HepG2 (cell line): Measurements from ENCODE around the gene ZNF213. TPM values are rescaled to one million over a fixed set of nuclear protein-coding genes. Genes with fewer than 3 reads are reported as not detected.

Experiments used
- ATAC-seq: fragments of 200-7000 bp; cut with Tn5 transposase; 3 replicates; pipeline ENCODE4 v1.9.1; 2020; ENCODE audit warnings: mild to moderate bottlenecking, moderate library complexity
- BruUV-seq: library from RNA; stranded (reverse); fragments of 400-500 nt; replicated peaks from 2 replicates; lab custom pipeline; 2021; lab: Mats Ljungman, UMichigan
- CTCF ChIA-PET: fragments of 300-600 bp; formaldehyde crosslinking; extraction: SDS; loops from one replicate; lab custom pipeline; 2021; ENCODE audit warnings: low total read pairs, inconsistent platforms, low intra/inter-chr PET ratio; lab: Yijun Ruan, JAX
- POLR2A ChIA-PET: fragments of 350-600 bp; sonication (Branson Sonifier 250); formaldehyde crosslinking; loops from one replicate; lab custom pipeline; 2020; ENCODE audit warnings: antibody characterized with exemption, inconsistent platforms; lab: Yijun Ruan, JAX
- DNase-seq: peaks from one replicate; pipeline ENCODE4 v3.0.0-alpha.2; 2015; ENCODE audit warnings: low spot score
- FAIRE-seq: peaks from 3 replicates; lab custom pipeline; 2011; peaks lifted over from hg19 to GRCh38; lab: Jason Lieb, UNC
- H2AFZ ChIP-seq: one replicate; pipeline ENCODE4 v1.6.1; 2011; ENCODE audit warnings: low read length, inconsistent platforms
- H3K27ac ChIP-seq: fragments of 300-600 bp; 3 replicates; pipeline ENCODE4 v1.8.0; 2011; ENCODE audit warnings: mixed run types, mild to moderate bottlenecking, mixed read lengths, low read length, inconsistent platforms; ENCODE audit not compliant: insufficient read depth; ENCODE audit errors: extremely low read length
- H3K27me3 ChIP-seq, 2 experiments: fragments of 200-600 bp in 1 of 2; 2 replicates in 1 of 2; 3 replicates in 1 of 2; pipeline versions ENCODE4 v1.6.0 to v1.8.0; 2011; ENCODE audit warnings: low read length in 2 of 2, mild to moderate bottlenecking in 2 of 2, moderate library complexity in 2 of 2, inconsistent platforms in 1 of 2; ENCODE audit not compliant: insufficient read depth in 2 of 2, control insufficient read depth in 1 of 2
- H3K36me3 ChIP-seq, 2 experiments: fragments of 200-600 bp in 1 of 2; replicated peaks in 1 of 2; 2 replicates in 1 of 2; 3 replicates in 1 of 2; pipeline versions ENCODE4 v1.5.1 to v1.8.0; 2011; ENCODE audit warnings: low read length in 2 of 2, inconsistent platforms in 1 of 2; ENCODE audit not compliant: insufficient read depth in 2 of 2, control insufficient read depth in 1 of 2
- H3K4me1 ChIP-seq: 2 replicates; pipeline ENCODE4 v1.5.1; 2012; ENCODE audit warnings: low read length, inconsistent platforms; ENCODE audit not compliant: insufficient read depth
- H3K4me2 ChIP-seq: 2 replicates; pipeline ENCODE4 v1.6.0; 2011; ENCODE audit warnings: low read depth, low read length, inconsistent platforms
- H3K4me3 ChIP-seq, 3 experiments: fragments of 200-600 bp in 1 of 3; sonication (generic), shearing (Covaris generic) in 1 of 3; replicated peaks in 1 of 3; 2 replicates each; pipeline ENCODE4 v1.5.1; 2011 to 2016; ENCODE audit warnings: low read length in 3 of 3, inconsistent platforms in 2 of 3, low read depth in 2 of 3, mild to moderate bottlenecking in 2 of 3, control low read depth in 1 of 3, mixed read lengths in 1 of 3; ENCODE audit not compliant: insufficient read depth in 1 of 3
- H3K79me2 ChIP-seq: one replicate; pipeline ENCODE4 v1.6.1; 2011; ENCODE audit warnings: low read length, inconsistent platforms; ENCODE audit not compliant: insufficient read depth
- H3K9ac ChIP-seq: 2 replicates; pipeline ENCODE4 v1.6.0; 2011; ENCODE audit warnings: mild to moderate bottlenecking, low read depth, low read length, inconsistent platforms; ENCODE audit not compliant: insufficient read depth
- H3K9me3 ChIP-seq: 2 replicates; pipeline ENCODE4 v1.5.1; 2012; ENCODE audit warnings: mild to moderate bottlenecking, low read length
- H4K20me1 ChIP-seq: 2 replicates; pipeline ENCODE4 v1.6.0; 2011; ENCODE audit warnings: inconsistent platforms, mild to moderate bottlenecking, low read length, moderate library complexity; ENCODE audit not compliant: insufficient read depth
- ADNP ChIP-seq: sonication (generic); formaldehyde crosslinking; IDR thresholded peaks from 2 replicates; pipeline ENCODE4 v1.4.0; 2020; ENCODE audit warnings: missing genetic modification reagents
- CEBPB ChIP-seq: IDR thresholded peaks from 2 replicates; pipeline ENCODE4 v1.6.1; 2011; ENCODE audit warnings: low read depth, low read length, improper control_type of control experiment, borderline replicate concordance
- FOXJ3 ChIP-seq: sonication (generic); formaldehyde crosslinking; IDR thresholded peaks from 2 replicates; pipeline ENCODE4 v1.4.0; 2020; ENCODE audit warnings: missing genetic modification reagents, mild to moderate bottlenecking, borderline replicate concordance
- FOXP4 ChIP-seq: sonication (generic); formaldehyde crosslinking; IDR thresholded peaks from 2 replicates; pipeline ENCODE4 v1.4.0; 2020; ENCODE audit warnings: missing genetic modification reagents
- MED8 ChIP-seq: sonication (generic); formaldehyde crosslinking; IDR thresholded peaks from 2 replicates; pipeline ENCODE4 v1.8.1; 2023; ENCODE audit warnings: mild to moderate bottlenecking, missing genetic modification reagents; ENCODE audit not compliant: insufficient replicate concordance
- NCOA5 ChIP-seq: sonication (generic); formaldehyde crosslinking; IDR thresholded peaks from 2 replicates; pipeline ENCODE4 v1.4.0; 2020; ENCODE audit warnings: missing genetic modification reagents
- NFE2 ChIP-seq: sonication (generic); formaldehyde crosslinking; IDR thresholded peaks from 2 replicates; pipeline ENCODE4 v1.4.0; 2020; ENCODE audit warnings: missing genetic modification reagents
- NFIB ChIP-seq: sonication (generic); formaldehyde crosslinking; IDR thresholded peaks from 2 replicates; pipeline ENCODE4 v1.9.0; 2021; ENCODE audit warnings: missing genetic modification reagents, mild to moderate bottlenecking, borderline replicate concordance
- ZMAT5 ChIP-seq: sonication (generic); formaldehyde crosslinking; IDR thresholded peaks from 2 replicates; pipeline ENCODE4 v1.5.0; 2020; ENCODE audit warnings: mild to moderate bottlenecking, low read depth, missing genetic modification reagents, borderline replicate concordance
- ZNF460 ChIP-seq: sonication (generic); formaldehyde crosslinking; IDR thresholded peaks from 2 replicates; pipeline ENCODE4 v1.5.1; 2020; ENCODE audit warnings: missing genetic modification reagents, mild to moderate bottlenecking, borderline replicate concordance
- ZNF570 ChIP-seq: sonication (generic); formaldehyde crosslinking; IDR thresholded peaks from 2 replicates; pipeline ENCODE4 v1.4.0; 2020; ENCODE audit warnings: mild to moderate bottlenecking, missing genetic modification reagents, borderline replicate concordance
- WGBS: methylation state at CpG from one replicate; pipeline ENCODE4 v1.1.6; 2017; ENCODE audit warnings: low lambda C conversion rate; 5-methylcytosine and 5-hydroxymethylcytosine counted together
- in situ Hi-C: cut with HindIII; loops from 2 replicates; pipeline ENCODE4 v1.10.0; 2017; ENCODE audit warnings: low pct_unique_long_range_greater_than_20kb; ENCODE audit not compliant: extremely low pct_ligation_motif_present
- intact Hi-C: fragments of 100-400 bp; cut with micrococcal nuclease; formaldehyde crosslinking; loops from one replicate; pipeline ENCODE4 v1.10.0; 2022; ENCODE audit not compliant: unreplicated experiment
- polyA plus RNA-seq, 8 experiments: library from polyadenylated mRNA; depleted of rRNA in 3 of 8; stranded (reverse) in 7 of 8; unstranded in 1 of 8; fragments of >200 nt; fragmentation: Illumina TruSeq in 4 of 8; extraction: Trizol in 4 of 8; gene quantifications; 2 replicates each; pipeline versions ENCODE4 v1.2.1 to v1.2.3, GENCODE V29; 2011 to 2016; ENCODE audit warnings: low read depth in 4 of 8, missing spikeins in 1 of 8, mixed read lengths in 1 of 8; ENCODE audit not compliant: insufficient read depth in 1 of 8
- total RNA-seq, 5 experiments: library from RNA; depleted of rRNA; stranded (reverse); fragments of >200 nt; fragmentation: Illumina TruSeq; extraction: Trizol; gene quantifications; 2 replicates each; pipeline ENCODE4 v1.2.3, GENCODE V29; 2016; ENCODE audit warnings: low read depth in 1 of 5
- TF ChIP-seq, protein P1 (sequence below): sonication (generic); formaldehyde crosslinking; IDR thresholded peaks from 2 replicates; pipeline ENCODE4 v1.5.1; 2020; ENCODE audit warnings: missing genetic modification reagents, mild to moderate bottlenecking, borderline replicate concordance

ZNF213 gene
- total and polyA plus RNA-seq, 2 of the 13 experiments (the other 11 are each of a cell fraction or from before 2014, with no cell fraction given): 0.59 to 0.97 TPM

GRCh38 chr16:3174618-3175148, 39.9 kb downstream of the ZNF213 start:
- Histone ChIP-seq H4K20me1 (no peaks in the 10 kb centered on the region), H3K4me2 (peak overlapping the region; percentile 82), H3K9ac (no peak overlapping the region), H3K79me2 (no peaks in the 10 kb centered on the region), H3K36me3 (no peaks in the 10 kb centered on the region), H3K4me3 (peak overlapping the region; percentile 50 to 71 (median 52)), H3K4me1 (peaks cover 53% of the 10 kb centered on the region), H3K27me3 (no peaks in the 10 kb centered on the region; a peak in 1 of 5 replicates), H2AFZ (no peak overlapping the region), H3K27ac (no peak overlapping the region), H3K9me3 (no peaks in the 10 kb centered on the region)
- BruUV-seq: no TSS peak
- FAIRE-seq (no peak), ATAC-seq (no peak), DNase-seq (no peak)
- 58% methylated on average over 26 of the region's 28 CpGs for WGBS
- in situ Hi-C loops (no loop called here), intact Hi-C loops (loop anchor here (5.0 kb wide), 1 partner anchor 42 kb away; no protein-coding TSS in a partner anchor)
- ChIA-PET POLR2A (interaction anchor here (0.7 kb wide), 1 partner anchor 11 kb away, joined by 3 read pairs; no protein-coding TSS in a partner anchor), CTCF (interaction anchor here (1.3 kb wide), 1 partner anchor 22 kb away, joined by 3 read pairs; no protein-coding TSS in a partner anchor)
- 0 out of 2 replicates have a peak, but pooled peaks have one; percentile 24 for TF ChIP-seq CEBPB
- TF ChIP-seq ZNF460 (CRISPR knock-in tag): peak; percentile 57; the same call in 1 of the 2 replicates
- TF ChIP-seq NCOA5 (CRISPR knock-in tag): no peak

DNA sequence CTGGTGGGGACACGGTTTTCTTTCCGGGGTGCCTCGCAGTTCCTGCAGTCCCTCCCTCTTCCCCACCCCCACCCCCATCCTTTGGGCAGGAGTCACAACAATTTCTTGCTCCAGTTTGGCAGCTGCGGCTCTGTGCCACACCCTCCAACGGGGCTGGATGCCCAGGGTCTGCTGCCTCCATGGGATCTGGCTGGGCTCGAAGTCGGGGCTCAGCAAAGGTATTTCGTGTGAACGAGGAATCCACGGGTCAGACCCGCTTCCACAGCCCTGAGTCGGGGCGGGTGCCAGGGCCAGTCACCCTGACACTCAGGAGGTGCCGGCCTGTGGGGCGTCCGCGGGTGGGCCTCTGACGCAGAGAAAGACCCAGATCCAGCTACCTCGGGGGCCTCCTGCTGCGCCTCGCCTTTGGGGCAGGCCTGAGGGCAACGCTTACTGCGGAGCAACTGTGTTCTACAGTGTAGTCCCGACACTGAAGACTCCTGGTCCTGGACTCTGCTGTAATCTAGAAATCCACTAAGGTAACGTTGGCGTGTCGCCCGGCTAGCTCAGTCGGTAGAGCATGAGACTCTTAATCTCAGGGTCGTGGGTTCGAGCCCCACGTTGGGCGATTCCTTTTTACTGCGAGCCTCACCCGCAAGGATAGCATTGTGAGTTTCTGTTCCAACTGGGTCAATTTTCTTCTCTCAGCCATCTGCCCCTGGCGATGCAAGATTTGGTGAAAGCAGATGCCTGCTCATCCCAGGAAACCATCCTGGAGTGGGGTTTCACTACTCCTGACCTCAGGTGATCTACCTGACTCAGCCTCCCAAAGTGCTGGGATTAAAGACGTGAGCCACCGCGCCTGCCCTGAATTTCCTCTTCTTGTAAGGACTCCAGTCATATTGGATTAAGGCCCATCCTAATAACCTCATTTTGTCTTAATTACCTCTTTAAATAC, 40.6 kb downstream of the ZNF213 start:
- no peaks in the 10 kb centered on the region for H3K9me3 ChIP-seq
- H3K4me3 ChIP-seq: peak overlapping the region; percentile 50 to 71 (median 52)
- no peaks in the 10 kb centered on the region for H3K79me2 ChIP-seq
- ATAC-seq: peak; percentile 24
- ChIA-PET CTCF (no interaction called here), POLR2A (interaction anchor here (0.6 to 1.2 kb wide), 2 partner anchors 16 to 25 kb away, joined by 3 to 4 read pairs; no protein-coding TSS in a partner anchor)
- intact Hi-C loops (no loop called here), in situ Hi-C loops (no loop called here)
- peak overlapping the region; percentile 18; the same call in 1 of the 2 replicates for H3K9ac ChIP-seq
- BruUV-seq: no TSS peak
- no peaks in the 10 kb centered on the region for H4K20me1 ChIP-seq
- 18% methylated on average over 15 of the region's 39 CpGs for WGBS
- H2AFZ ChIP-seq: no peak overlapping the region
- H3K4me1 ChIP-seq: peaks cover 53% of the 10 kb centered on the region
- peak overlapping the region; percentile 82 for H3K4me2 ChIP-seq
- H3K27me3 ChIP-seq: no peaks in the 10 kb centered on the region; a peak in 1 of 5 replicates
- DNase-seq: peak; percentile 78
- no peak overlapping the region for H3K27ac ChIP-seq
- peak; percentile 18 for FAIRE-seq
- H3K36me3 ChIP-seq: no peaks in the 10 kb centered on the region
- TF ChIP-seq, protein P1, sequence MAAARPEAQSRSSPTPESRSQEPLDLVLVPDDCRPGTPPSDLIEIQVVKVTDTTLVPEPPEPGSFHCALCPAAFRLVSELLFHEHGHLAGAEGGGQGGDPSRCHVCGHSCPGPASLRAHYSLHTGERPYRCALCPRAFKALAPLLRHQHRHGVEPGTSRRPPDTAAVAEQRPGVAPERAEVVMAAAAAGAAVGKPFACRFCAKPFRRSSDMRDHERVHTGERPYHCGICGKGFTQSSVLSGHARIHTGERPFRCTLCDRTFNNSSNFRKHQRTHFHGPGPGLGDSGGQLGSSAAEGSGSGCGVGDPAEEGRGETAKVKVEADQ (CRISPR knock-in tag): no peak
- TF ChIP-seq MED8 (CRISPR knock-in tag) (no peak), ADNP (CRISPR knock-in tag) (peak; percentile 87; the same call in 1 of the 2 replicates), NFIB (CRISPR knock-in tag) (no peak), ZMAT5 (CRISPR knock-in tag) (no peak), ZNF570 (CRISPR knock-in tag) (no peak), FOXP4 (CRISPR knock-in tag) (peak; percentile 52; the same call in 1 of the 2 replicates), FOXJ3 (CRISPR knock-in tag) (0 out of 2 replicates have a peak, but pooled peaks have one; percentile 48), NFE2 (CRISPR knock-in tag) (no peak)
